GM12891 (cell line): ENCODE measurements around the gene KMT5C.

Source experiments
- POLR2A ChIP-seq: IDR thresholded peaks from 2 replicates; pipeline ENCODE4 v1.6.1; 2011; ENCODE audit warnings: low read depth, low read length, control low read depth
- TAF1 ChIP-seq: IDR thresholded peaks from 2 replicates; pipeline ENCODE4 v1.6.1; 2011; ENCODE audit warnings: low read depth, low read length, control low read depth

DNA sequence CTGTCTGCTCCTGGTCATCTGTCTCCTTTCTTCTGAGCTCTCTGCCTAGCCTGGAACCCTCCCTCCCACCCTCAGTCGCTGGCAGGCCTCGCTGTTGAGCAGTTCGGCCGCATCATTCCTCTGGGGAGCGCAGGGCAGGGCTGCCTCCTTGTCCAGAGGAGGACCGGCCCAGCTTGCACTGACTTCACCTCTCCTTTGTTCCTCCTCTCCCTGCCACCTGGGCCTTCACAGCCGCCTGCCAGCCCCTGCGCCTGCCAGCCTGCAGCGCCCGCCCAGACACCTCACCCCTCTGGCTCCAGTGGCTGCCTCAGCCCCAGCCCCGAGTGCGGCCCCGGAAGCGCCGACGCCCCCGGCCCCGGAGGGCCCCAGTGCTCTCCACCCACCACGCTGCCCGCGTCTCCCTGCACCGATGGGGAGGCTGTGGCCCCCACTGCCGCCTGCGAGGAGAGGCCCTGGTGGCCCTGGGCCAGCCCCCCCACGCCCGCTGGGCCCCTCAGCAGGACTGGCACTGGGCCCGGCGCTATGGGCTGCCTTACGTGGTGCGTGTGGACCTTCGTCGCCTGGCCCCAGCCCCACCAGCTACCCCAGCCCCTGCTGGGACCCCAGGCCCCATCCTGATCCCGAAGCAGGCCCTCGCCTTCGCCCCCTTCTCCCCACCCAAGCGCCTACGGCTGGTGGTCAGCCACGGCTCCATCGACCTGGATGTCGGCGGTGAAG lies 7.2 kb downstream of the KMT5C start:
- no peak for TF ChIP-seq TAF1
- no peak for TF ChIP-seq POLR2A
